A673 (cell line): ENCODE results near the gene CDC42EP1.

Experiments
- CTCF ChIP-seq: fragments of 300-800, 200-600 bp; sonication (generic); conservative IDR thresholded peaks from 2 replicates; pipeline ENCODE4 v1.5.1; 2017; ENCODE audit warnings: low read depth, mild to moderate bottlenecking, antibody characterized with exemption, low read length, moderate library complexity, mixed read lengths
- EZH2 ChIP-seq: fragments of 200-600 bp; sonication (generic); IDR thresholded peaks from 2 replicates; pipeline ENCODE4 v1.6.1; 2017; ENCODE audit warnings: borderline replicate concordance, low read depth, mild to moderate bottlenecking, mixed read lengths, antibody characterized with exemption, low read length; ENCODE audit not compliant: poor library complexity, severe bottlenecking

DNA sequence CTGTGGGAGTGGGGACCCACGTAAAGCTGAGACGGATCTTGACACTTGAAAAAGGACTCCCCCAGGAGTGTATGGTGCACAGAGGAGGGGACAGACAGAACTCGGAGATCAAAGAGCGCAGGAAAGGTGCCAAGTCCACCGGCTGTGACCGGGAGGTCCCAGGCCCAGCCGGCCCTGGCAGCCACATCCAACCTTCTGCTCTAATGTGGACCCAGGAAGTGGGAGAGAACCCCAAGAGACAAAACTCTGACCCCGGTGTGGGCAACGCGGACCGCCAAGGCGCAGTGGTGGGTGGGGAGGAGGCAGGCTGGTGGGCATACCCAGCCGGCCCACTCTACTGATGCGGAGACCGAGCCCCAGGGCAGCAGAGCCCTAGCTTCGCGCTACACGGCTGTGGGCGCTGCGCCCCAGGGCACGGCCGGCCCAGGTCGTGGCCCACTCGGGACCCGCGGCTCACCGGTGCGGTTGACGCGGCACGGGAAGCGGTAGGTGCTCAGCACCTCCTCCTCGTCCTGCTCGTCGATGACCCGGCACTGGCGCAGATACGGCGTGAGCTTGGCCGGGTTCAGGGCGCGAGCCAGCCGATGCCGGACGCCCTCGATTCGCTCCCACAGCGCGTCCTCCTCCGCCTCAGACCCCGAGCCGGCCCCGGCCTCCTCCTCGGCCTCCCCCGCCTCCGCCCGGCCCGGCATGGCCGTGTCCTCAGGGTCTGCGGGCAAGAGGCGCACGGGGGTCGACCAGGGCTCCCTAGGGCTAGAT is 41.6 kb upstream of the CDC42EP1 start:
- TF ChIP-seq CTCF: no peak
- TF ChIP-seq EZH2: peak; percentile 46
